ENCODE measurements around the gene RBM8A.

Gene RBM8A

GRCh38 chr1:145918144-145918991 is 8.9 kb downstream of the RBM8A start, which contains the start of gene PEX11B:
PEX11B (minus strand) TSS chr1:145918717; CDS start chr1:145918688, 29 bp downstream.
- DNase-seq (ENCODE audit: low read depth), result peak; percentile 83

DNA sequence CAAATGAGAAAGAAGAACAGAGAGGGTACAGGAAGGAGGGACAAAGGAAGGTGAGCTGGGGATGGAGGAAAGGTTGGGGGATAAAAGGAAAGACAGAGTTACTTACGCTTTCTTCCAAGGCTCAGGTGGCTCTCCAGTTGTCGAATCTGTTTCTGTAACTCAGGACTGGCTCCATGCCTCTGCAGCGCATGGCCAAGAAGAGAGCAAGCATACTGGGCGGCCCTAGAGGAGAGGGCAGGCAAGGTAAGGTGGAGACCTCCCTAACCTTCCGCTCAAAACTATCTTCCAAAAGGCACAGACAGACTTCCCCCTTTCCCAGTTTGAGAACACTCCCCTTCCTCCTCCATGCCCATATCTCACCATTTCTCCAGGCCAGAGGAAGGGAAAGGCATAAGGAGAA is 9.7 kb downstream of the RBM8A start:
- DNase-seq (ENCODE audit: low read depth), result no peak

DNA sequence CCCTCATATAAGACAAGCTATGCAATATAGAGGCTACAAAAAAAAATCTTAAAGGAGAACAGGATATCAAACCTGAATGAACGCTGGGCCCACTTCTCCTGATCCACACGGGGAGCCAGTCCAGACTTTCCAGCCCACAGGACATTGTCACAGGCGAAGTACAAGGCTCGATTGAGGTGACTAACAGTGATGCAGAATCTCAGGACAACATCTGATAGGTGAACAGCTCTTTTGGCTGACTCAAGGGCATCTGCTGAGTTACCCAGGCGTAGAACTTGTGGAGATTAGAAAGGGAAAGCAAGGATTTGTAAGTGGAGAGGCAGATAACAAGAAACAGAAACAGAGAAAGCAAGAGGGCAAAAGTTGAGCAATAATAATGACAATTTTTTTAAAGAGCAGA is 10.5 kb downstream of the RBM8A start:
- DNase-seq (ENCODE audit: low read depth), result no peak

- DNase-seq (ENCODE audit: low read depth), result no peak
Observed at GRCh38 chr1:145912128-145912641, 15.1 kb downstream of the RBM8A start.

DNA sequence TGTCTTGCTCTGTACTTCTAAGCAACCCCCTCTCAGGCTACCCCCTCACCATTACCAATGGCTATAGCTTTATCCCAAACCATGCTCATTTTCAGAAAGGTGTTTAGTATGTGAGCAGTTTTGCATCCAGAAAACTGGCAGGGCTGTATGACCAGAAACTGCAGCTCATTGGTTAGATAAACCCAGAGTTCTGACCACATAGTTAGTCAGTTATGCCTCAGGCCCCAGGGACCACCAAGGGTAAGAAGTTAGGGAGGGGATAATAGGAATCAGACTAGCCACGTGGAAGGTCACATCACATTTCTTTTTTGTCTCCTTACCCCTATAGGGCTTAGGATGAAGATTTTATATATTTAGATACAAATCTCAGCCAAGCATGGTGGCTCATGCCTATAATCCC is 18.6 kb downstream of the RBM8A start:
- no peak for DNase-seq (ENCODE audit: low read depth)

- DNase-seq (ENCODE audit: low read depth), result no peak
Observed at GRCh38 chr1:145906954-145907753, 20.1 kb downstream of the RBM8A start.

GRCh38 chr1:145901312-145902021 is 25.8 kb downstream of the RBM8A start:
- DNase-seq (ENCODE audit: low read depth), result no peak

DNA sequence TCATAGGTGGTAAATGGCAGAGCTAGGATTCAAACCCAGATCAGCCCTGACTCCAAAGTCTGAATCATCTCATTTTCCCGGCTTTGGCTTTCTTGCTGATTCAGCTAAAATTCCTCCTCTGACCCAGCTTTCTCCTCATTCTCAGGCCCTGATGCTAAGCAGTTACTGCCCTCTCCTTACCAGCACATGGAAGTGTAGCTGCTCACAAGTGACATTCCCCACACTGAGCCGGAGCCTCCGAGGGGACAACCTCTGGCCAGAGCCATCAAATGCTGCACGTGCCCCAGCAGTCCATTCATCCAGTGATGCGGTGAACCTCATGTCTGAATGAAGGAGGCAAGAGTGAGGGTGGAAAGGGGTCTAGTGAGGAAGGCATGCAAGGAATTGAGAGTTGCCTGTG is 28.5 kb downstream of the RBM8A start:
- no peak for DNase-seq (ENCODE audit: low read depth)

DNA sequence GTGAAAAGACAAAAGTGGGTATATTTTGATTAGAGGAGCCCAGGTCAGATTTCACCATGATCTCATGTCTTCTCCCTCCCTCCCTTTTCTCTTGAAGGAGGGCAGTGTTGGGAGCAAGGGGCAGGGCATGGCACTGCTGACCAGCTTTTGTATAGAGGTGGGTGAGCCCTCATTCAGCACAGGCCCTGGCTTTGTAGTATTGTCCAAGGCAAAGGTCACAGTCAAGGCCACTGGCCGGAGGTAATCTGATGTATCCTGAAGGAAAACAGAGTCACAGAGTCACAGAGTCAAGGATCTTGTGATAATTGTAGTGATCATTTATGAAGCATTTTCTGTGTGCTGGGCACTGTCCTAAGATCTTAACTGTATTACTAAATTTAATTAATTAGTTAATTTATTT is 29.3 kb downstream of the RBM8A start:
- no peak for DNase-seq (ENCODE audit: low read depth)

DNA sequence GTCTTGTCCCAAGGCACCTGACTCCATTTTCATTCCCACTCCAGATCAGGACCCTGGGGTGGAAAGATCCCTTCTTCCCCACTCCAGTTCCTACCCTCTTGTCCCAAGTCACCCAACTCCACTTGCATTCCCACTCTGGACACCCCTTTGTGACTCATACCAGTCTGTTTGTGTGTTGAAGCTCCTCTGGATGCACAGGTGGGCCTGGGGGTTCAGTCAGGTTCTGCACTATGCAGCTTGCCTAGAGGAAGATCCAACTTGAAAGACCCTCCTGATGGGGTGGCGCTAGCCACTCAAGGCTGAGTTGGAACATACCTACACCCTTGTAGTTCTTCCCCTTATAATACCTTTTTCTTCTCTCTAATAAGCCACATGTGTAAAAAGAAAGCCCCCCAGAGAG is 31.8 kb downstream of the RBM8A start:
- no peak for DNase-seq (ENCODE audit: low read depth)

- no peak for DNase-seq (ENCODE audit: low read depth)
Observed at GRCh38 chr1:145893306-145894055, 33.8 kb downstream of the RBM8A start.

- DNase-seq (ENCODE audit: low read depth), result no peak
Observed at GRCh38 chr1:145892486-145893087, 34.7 kb downstream of the RBM8A start.

DNA sequence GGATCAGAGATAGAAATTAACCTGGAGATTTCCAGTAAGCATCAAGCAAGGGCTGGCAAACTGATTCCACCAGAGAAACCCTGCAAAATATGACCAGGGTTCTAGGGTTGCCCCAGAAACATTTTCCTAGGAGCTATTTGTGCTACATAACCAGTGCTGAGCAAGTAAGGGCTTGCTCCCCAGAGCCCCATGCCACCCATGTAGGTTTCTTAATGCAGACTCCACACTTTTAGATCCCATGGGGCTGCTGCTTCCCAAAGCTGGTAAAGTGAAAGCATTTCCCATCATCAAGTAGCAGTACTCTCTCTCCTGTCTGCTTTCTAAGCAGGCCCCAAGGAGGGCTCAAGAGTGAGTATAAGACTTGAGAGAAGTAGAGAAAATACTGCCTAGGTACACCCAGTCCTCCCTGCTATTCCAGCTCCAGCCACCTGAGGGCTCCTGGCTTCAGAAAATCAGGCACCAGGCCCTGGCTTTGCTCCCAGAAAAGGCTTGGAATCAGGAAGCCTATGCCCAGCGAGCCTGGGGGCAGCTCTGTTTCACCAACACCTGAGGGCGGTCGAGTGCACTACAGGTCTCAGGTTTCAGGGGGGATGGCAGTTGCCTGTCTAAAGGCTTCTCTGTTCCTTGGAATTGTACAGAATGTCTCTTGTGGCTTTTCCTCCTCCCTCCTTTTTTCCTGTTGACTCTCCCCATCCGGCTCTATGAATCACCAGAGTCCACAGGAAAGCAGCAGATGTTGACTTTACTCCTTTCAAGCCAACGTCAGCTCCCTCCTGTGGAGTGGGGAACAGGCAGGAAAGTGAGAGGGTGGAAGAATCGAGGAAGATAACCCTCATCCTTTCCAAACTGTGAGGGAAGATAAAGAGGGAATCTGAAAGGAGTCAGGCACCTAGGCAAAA is 35.4 kb downstream of the RBM8A start:
- DNase-seq (ENCODE audit: low read depth), result no peak

GRCh38 chr1:145891143-145891542 is 36.1 kb downstream of the RBM8A start:
- DNase-seq (ENCODE audit: low read depth), result no peak

DNA sequence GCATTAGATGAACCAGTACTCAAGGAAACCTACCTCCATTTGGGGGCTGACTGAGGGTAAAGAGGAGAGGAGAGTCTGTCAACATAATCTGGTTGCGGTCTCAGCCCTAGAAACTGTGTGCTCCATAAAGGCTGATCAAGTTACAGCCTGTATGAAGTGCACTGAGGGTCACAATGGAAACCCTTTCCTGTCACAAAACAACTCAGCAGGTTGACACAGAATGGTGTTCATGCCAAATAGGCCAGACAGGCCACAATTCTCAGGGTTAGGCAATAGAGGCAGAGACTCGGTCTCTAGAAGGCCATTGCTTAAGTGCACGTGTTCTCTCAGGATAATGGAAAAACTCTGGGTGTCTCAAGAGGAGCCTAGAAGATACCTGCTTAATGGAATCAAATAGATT is 37.6 kb downstream of the RBM8A start:
- no peak for DNase-seq (ENCODE audit: low read depth)

DNA sequence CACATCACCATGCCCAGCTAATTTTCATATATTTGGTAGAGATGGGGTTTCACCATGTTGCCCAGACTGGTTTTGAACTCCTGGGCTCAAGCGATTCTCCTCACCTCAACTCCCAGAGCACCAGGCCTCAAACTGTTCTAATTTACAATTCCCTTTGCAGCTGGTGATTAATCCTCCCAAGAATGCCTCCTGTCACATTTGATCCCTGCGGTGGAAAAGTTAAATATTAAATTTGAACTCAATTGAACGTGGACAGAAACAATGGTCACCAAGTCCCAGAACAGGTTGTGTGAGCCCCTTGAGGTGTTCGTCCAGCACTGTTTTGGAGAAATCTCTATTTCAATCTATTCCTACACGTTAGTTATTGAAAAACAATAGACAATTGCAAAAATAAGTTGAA is 39.7 kb downstream of the RBM8A start:
- DNase-seq (ENCODE audit: low read depth), result no peak

GRCh38 chr1:145886816-145887215 is 40.5 kb downstream of the RBM8A start:
- no peak for DNase-seq (ENCODE audit: low read depth)

DNA sequence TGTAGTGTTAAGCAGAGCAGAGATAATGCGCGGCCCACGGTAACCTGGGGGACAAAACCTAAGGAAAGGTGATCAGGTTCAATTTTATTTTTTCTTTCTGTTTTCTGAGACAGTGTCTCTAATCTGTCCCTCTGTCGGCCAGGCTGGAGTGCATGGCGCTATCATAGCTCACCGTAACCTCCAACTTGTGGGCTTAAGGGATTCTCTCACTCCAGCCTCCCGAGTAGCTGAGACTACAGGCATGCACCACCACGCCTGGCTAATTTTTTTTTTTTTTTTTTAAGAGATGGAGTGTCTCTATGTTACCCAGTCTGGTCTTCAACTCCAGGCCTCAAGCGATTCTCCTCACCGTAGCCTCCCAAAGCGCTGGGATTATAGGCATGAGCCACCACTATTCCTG is 40.9 kb downstream of the RBM8A start:
- no peak for DNase-seq (ENCODE audit: low read depth)

DNA sequence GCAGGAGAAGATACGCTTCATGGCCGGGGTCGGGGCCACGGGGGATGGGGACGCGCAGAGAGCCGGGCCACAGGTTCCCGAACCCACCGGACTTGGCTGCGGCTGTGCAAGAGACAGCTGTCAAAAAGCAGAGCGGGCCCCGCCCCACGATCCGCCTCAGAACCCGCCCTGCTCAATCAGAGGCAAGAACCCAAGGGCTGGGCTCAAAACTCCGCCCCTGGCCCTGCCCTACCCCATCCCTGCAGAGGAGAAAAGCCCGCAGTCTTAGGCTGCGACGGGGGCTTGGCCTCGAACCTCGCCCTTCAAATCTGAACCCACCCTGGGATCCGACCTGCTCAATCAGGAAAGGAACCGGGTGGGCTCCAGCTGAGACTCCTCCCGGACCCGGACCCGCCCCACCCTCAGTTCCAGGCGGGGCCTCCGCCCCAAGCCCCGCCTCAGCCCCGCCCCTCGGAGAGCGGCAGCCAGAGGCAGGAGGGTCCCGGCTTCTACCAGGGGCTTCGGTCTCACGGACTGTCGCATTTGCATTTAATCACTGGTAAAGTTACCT is 41.5 kb downstream of the RBM8A start, which contains the start of gene ANKRD35:
TSS of gene ANKRD35 (minus strand) at position 129 of the 550 bp plus-strand sequence. CDS start at position 21, 108 bp downstream.
- DNase-seq (ENCODE audit: low read depth), result peak; percentile 76

- no peak for DNase-seq (ENCODE audit: low read depth)
Observed at GRCh38 chr1:145884675-145885074, 42.6 kb downstream of the RBM8A start.

Data from stimulated activated CD8-positive, alpha-beta memory T cell treated with anti-CD3 and anti-CD28 coated beads, Interleukin-12 subunit alpha, Interleukin-12 subunit beta, amount 100 ng/mL, for 4 hours (primary cell).